HG03139 (cell line): ENCODE measurements around the gene JPT2.
"Not testable (repeated sequence)": the region's sequence is repeated elsewhere in the genome, so short reads cannot be mapped to it uniquely, and the experiment has no call there.

ENCODE experiments used
- ATAC-seq: cut with Tn5 transposase; IDR thresholded peaks from one replicate; pipeline ENCODE4 v1.9.1; 2021; ENCODE audit not compliant: unreplicated experiment

Gene JPT2

DNA sequence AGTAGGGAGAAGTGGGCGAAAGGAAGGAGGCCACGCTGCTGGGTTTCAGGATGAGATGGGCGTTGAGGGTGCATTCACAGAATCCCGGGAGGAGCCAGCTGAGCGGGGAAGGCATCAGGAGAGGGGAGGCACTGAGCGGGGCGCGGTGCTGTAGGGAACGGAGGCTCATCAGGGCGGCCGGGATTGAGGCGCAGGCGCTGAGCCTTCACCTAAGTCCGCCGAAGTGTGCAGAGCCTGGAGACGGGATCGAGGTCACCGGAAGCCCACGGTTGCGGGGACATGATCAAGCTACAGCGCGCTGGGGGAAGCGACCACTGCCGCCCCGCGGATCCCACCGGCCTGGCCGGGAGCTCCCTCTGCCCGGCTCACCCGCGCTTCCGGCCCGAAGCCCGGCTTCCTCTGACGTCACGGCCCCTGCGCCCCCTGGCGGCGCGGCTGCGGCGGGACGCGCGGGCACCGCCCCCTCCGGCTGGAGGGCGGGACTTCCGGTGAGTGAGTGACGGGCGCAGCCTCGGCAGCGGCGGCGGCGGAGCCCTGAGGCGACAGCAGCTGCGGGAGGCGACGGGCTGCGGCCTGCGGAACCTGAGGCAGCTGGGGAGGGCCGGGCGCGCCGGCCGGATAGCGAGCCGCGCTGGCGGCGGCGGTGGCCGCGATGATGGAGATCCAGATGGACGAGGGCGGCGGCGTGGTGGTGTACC, 27.8 kb downstream of the JPT2 start, which contains the start of gene MAPK8IP3:
Gene MAPK8IP3, plus strand, starts transcription at position 508 of the 698 bp plus-strand sequence. Its CDS starts 145 bp downstream, at position 653.
- ATAC-seq, result peak; percentile 67

DNA sequence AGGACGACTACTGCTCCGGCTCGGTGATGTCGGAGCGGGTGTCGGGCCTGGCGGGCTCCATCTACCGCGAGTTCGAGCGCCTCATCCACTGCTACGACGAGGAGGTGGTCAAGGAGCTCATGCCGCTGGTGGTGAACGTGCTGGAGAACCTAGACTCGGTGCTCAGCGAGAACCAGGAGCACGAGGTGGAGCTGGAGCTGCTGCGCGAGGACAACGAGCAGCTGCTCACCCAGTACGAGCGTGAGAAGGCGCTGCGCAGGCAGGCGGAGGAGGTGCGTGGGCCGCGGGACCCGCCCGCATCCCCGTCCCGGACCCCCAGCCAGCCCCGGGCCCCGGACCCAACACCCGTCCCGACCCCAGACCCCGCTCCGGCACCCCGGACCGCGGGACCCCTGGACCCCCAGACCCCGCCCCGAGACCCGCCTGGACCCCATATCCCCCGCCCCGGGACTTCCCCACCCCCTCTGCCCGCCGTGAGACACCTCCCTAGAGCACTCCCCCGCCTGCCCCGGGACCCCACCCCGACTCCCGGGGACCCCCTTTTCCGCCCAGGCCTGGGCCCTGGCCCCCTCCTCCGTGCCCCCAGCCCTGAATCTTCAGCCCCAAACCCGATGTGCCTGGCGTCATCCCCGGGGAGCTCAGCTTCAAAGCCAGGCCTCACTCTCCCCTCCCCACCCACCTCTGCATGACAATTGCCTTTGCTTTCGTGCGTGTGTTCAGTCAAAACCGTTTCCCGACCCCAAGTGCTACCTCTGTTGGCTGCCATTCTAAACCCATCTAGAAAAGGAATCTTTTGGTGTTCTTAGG, 28.5 kb downstream of the JPT2 start:
- peak; percentile 23 for ATAC-seq

DNA sequence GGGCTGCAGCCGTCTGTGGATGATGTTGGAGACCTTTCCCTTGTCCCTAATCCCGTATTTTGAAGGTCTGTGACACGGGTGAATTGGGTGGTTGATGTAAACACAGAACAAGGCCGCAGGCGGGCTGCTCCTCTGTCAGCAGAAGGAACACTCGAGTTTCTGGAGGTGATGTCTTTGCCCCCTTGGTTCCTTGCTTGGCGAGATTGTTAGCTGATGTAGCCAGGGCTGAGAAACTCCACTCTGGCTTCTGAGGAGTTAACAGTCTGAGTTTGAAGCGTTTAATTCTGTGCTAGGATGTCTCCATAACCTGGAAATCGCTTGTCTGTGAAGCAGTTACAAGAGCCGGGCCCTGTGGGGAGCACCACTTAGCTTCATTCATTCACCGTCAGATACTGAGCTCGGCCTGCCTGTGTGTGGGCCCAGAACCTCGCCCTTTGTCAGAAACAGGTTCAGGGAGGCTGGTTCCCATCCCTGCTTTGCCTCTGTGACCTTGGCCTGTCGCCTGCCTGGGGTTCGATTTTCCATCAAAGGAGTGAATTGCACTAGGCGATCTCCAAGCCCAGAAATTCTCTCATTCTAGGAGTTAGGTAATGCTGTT, 29.2 kb downstream of the JPT2 start:
- no peak for ATAC-seq

DNA sequence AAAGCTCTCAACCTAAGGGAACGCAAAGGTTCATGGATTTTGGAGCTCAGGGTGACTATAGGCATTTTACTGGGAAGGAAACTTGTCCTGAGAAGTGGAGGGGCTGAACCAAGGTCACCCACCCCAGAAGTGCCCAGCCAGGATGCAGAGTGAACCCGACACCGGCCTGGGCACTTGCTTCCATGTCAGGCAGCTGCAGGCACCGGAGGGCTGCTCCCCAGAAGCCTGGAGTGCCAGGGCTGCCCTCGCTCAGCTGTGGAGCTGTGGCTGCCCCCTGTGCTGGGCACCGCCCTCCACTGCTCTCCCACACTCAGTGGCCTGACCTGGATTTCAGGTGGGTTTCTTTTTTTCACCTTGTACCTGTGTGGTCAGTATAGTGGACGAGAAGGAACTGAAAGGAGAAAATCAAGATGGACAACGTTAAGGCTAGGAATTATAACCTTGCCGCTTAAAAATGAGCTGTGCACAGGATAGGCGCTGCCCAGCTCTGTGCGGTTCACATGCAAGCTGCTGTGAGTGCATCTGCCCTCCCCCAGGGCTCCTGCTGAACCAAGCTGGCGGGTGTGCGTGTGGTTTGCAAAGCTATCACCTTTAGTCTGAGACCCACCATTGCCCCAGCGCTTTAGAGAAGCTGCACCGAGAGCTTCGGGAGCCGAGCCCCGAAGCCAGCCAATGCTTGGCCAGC, 30.1 kb downstream of the JPT2 start:
- ATAC-seq, result no peak

DNA sequence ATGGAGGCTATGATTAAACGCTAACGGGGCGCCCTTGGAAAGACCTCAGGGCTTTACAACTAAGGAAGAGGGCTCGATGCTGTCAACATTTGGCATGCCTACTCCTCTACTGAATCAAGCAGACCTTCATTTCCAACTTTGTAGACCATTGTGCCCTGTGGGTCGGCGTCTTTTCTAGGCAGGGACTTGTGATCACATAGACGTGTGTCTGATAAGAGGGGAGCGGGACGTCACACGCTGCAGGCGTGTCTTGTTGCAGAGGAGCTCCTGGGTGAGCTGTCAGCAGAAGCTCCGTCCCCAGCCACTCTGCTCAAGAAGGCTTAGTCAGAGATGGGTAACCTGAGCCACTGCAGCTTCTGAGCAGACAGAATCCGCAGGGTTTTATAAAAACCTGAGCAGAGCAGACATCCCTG, 30.7 kb downstream of the JPT2 start:
- no peak for ATAC-seq

DNA sequence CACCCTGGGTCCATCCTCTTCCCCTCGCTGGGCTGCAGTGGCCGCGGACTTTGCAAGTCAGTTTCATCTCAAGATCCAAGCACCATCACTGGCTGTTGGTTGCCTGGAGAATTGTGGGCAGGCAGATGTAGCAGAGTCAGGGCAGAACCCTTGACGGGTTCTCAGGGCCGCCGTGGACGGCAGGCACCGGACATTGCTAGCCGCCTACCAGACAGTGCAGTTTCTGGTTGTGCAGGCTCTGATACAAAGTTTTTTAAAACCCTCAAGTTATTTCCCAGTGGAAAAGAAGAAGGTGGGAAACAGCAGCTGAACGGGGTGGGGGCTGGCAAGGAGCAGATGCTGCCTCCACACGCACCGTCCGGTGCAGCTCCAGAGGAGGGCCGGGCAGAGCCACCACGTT, 31.3 kb downstream of the JPT2 start:
- no peak for ATAC-seq

DNA sequence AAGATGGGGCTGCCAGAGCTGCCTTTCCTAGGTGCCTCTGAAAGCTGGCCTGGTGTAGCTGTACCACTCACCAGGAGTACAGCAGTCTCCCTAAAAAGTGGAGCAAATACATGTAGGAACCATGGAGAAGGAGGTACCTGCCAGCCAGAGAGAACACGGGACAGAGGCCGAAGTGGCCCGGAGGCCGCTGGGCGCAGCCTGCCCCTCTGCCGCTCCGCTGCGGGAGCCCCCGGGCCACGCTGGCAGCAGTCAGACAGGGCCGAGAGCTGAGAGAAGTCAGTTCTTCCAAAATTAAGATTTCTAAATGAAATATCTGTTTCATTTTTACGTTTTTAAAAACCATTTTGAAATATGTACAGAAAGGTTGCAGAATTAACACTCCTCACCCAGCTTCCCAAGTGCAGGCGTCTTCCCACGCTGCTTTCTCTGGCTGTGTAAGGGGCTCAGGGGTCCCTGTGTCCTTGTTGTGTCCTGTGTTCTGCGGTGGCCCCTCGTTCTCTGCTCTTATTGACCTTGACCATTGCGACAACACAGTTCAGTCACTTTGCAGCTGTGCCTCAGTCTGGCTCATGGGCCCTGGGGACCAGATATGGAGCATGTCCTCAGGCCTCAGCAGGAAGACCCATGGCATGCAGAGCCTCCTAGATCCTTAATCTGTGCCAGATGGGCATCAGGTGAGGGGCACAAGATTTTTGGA, 32.9 kb downstream of the JPT2 start:
- no peak for ATAC-seq

DNA sequence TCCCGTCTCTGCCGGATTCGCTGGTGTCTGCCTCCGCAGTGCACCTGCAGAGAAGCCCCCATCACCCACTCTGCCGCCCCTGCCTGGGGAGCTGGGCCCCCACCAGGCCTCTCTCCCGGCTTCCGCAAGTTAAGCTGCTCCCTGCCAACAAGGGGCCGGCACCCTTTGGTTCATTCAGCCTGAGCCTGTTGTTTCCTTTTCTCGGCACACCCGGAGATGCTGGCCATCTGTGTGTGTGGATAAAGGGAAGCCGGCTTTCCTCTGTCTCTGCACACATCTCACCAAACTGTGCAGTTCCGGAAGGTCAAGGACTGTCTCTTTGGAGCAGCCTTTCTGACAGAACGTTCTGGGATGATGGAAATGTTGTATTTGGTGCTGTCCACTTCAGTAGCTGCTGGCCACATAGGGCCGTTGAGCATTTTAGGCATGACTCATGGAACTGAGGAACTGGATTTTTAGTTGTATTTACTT, 34.7 kb downstream of the JPT2 start:
- ATAC-seq, result no peak

DNA sequence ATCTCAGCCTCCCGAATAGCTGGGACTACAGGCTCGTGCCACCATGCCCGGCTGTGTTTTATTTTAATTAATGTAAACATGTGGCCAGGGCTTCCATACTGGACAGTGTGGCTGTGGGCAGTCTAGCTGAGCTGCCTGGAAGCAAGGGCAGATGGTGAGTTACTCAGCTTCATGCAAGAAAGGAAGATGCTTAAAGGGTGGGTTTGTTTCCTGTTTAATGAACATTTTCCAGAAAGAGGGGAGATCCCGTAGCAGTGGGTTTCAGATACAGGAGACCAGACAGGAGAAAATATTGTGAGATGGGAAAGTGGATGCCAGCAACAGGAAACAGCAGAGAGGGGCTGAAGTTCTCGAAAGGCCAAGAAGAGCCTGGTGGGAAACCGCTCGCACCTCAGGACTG, 35.3 kb downstream of the JPT2 start:
- ATAC-seq, result no peak

DNA sequence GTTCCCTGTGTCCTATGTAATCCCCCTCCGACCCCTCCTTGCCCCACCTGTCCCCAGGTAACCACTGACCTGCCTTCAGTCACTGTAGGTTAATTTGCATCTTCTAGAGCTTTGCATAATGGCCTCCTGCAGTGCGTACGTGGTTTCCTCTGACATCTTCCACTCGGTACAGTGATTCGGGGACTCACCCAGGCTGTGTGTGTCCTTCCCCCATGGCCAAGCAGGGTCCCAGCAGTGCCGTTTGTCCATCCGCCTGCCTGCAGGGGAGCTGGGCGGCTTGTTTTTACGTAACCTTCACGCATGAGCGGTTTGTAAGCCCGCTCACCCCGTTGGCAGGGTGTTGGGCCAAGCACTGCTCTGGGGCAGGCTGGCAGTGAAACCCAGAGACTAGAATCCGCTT, 35.9 kb downstream of the JPT2 start:
- no peak for ATAC-seq

DNA sequence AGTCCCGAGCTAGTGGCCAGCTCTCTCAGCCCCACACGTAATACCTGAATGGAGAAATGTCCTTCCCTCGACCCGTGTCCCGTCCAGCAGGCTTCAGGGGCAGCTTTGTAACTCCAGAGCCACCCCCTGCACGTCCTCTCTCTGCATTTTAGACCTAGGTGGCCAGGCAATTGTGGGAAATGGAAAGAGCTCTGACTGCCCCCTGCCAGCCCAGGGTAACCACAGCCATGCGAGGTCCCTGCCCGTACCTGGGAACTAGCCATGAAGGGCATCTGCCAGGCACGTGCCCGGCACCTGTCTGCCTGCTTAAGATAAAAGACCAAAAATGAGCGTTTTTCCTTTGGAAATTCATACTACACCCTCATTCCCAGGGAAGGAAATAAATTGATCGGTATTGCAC, 37.1 kb downstream of the JPT2 start:
- ATAC-seq, result no peak

DNA sequence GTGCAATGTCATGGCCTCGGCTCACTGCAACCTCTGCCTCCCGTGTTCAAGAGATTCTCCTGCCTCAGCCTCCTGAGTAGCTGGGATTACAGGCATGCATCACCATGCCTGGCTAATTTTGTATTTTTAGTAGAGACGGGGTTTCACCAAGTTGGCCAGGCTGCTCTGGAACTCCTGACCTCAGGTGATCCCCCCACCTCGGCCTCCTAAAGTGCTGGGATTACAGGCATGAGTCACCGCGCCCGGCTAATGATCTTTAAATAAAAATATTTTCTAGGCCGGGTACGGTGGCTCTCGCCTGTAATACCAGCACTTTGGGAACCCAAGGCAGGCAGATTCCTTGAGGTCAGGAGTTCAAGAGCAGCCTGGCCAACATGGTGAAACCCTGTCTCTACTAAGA, 40.2 kb downstream of the JPT2 start:
- not testable (repeated sequence) for ATAC-seq

DNA sequence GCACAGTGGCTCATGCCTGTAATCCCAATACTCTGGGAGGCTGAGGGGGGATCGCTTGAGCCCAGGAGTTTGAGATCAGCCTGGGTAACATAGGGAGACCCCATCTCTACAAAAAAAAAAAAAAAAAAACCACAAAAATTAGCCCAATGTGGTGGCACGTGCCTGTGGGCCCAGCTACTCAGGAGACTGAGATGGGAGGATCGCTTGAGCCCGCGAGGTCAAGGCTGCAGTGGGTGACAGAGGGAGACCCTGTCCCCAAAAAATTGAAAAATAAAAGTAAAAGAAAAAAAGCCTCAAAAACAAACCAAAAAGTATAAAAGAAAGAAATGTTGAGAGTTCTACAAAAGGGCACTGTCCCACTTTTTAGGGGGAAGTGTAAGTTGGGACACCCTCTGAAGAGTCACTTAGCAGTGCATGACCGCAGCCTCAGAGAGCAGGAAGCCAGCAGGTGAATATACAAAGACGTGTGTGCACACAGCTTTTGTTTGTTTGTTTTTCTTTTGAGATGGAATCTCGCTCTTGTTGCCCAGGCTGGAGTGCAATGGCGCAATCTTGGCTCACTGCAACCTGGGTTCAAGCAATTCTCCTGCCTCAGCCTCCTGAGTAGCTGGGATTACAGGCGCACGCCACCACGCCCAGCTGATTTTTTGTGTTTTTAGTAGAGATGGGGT, 41.6 kb downstream of the JPT2 start:
- ATAC-seq, result not testable (repeated sequence)

DNA sequence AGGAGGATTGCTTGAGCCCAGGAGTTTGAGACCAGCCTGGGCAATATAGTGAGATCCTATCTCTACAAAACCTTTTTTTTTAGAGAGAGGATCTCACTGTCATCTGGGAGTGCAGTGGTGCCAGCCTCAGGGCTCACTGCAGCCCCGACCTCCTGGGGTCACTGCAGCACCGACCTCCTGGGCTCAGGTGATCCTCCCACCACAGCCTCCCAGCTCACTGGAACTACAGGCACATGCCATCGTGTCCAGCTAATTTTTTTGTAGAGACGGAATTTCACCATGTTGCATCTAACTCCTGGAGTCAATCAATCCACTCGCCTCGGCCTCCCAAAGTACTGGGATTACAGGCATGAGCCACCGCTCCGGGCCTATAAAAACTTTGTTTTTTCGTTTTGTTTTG, 43.3 kb downstream of the JPT2 start:
- no peak for ATAC-seq

DNA sequence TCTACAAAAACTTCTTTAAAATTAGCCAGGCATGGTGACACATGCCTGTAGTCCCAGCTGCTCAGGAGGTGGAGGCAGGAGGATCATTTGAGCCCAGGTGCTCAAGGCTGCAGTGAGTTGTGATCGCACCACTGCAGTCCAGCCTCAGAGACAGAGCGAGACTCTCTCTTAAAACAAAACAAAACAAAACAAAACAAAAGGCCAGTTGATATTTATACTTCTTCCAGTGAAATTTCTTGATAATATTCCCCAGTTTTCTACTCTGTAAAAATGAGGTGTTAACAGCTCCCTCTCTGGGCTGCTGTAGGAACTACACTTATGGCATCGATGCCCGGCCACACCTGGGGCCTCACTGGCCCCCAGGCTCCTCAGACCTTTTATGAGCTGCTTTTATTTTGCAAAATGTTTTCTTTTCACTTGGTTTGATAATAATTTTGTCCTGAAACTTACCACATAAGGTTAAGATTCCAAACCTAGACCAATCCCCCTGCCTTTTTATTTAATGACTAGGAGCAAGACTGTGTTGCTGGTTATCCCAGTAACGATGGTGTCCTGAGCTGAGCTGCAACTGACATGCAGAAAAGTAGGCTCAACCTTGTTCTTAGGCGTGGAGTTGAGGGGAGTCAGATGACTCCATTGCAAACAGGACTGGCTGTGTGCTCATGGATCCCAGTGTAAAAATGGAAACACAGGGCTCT, 45.5 kb downstream of the JPT2 start:
- no peak for ATAC-seq

DNA sequence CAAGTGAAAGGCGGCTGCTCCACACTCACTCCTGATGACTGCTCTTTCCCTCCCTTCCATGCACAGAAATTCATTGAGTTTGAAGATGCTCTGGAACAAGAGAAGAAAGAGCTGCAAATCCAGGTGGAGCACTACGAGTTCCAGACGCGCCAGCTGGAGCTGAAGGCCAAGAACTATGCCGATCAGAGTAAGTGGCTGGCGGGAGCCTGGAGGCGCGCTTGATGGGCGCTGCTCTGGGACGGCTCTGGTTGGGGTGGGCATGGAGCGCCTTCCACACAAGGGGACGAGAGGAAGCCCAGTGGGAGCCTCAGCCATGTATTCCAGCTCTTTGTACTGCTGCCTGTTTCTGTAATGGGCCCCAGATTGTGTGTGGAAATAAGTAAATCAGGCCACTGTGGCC, 46.4 kb downstream of the JPT2 start:
- no peak for ATAC-seq

DNA sequence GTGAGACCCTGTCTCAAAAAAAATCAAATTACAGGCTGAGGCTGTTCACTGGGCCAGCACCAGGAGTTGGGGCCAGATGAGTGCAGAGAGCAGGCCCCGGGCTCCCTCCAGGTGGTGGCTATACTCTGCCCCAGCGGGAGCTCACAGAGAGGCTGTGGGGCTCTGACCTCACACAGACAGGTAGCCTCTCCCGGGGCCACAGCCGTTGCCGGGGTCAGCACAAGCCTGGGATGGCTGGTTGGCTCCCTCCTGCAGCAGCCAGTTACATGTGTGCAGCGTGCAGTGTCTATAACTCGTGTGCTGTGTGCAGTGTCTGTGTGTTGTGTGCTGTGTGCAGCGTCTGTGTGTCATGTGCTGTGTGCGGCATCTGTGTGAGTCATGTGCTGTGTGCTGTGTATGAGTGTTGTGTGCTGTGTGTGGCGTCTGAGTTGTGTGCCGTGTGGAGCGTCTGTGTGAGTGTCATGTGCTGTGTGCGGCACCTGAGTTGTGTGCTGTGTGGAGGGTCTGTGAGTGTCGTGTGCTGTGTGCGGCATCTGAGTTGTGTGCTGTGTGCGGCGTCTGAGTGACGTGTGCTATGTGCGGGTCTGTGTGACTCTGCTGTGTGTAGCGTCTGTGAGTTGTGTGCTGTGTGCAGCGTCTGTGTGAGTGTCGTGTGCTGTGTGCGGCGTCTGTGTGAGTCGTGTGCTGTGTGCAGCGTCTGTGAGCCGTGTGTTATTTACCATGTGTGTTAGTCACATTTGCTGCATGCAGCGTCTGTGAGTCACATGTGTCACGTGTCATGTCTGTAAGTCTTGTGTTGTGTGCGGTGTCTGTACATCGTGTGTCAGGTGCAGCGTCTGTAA, 48.8 kb downstream of the JPT2 start:
- no peak for ATAC-seq
